Panc1 (cell line): Measurements from ENCODE around the gene SEC63. TPM values are rescaled to one million over a fixed set of nuclear protein-coding genes. Genes with fewer than 3 reads are reported as not detected.

ENCODE experiments used
- ATAC-seq: fragments of 200-7000 bp; cut with Tn5 transposase; 2 replicates; pipeline ENCODE4 v1.9.1; 2020; ENCODE audit warnings: mild to moderate bottlenecking, moderate library complexity
- BruUV-seq: library from RNA; stranded (reverse); fragments of 400-500 nt; replicated peaks from 2 replicates; lab custom pipeline; 2021; lab: Mats Ljungman, UMichigan
- CTCF ChIA-PET: fragments of 300-600 bp; sonication (Branson Sonifier 250); formaldehyde crosslinking; loops from one replicate; lab custom pipeline; 2022; ENCODE audit warnings: antibody characterized with exemption; lab: Charles Lee
- POLR2A ChIA-PET: fragments of 300-600 bp; sonication (Branson Sonifier 250); formaldehyde crosslinking; loops from one replicate; lab custom pipeline; 2022; ENCODE audit warnings: antibody characterized with exemption; lab: Charles Lee
- DNase-seq: peaks from one replicate; pipeline ENCODE4 v3.0.0-alpha.2; 2010; ENCODE audit warnings: low read depth, low spot score
- H3K27ac ChIP-seq: 2 replicates; pipeline ENCODE4 v1.5.1; 2011; ENCODE audit warnings: mild to moderate bottlenecking, low read length, inconsistent platforms
- H3K27me3 ChIP-seq: fragments of 200-500 bp; sonication (Bioruptor generic); 2 replicates; pipeline ENCODE4 v1.6.0; 2014; ENCODE audit warnings: low read length, inconsistent platforms; ENCODE audit not compliant: control insufficient read depth, insufficient read depth
- H3K36me3 ChIP-seq: fragments of 200-500 bp; sonication (Bioruptor generic); 2 replicates; pipeline ENCODE4 v1.5.1; 2014; ENCODE audit warnings: inconsistent platforms, mild to moderate bottlenecking, low read length, moderate library complexity; ENCODE audit not compliant: control insufficient read depth, insufficient read depth
- H3K4me1 ChIP-seq: 2 replicates; pipeline ENCODE4 v1.5.1; 2011; ENCODE audit warnings: inconsistent platforms, mild to moderate bottlenecking, low read length, moderate library complexity; ENCODE audit not compliant: control insufficient read depth, insufficient read depth
- H3K4me3 ChIP-seq, 2 experiments: 2 replicates each; pipeline ENCODE4 v1.5.1; 2011 to 2012; ENCODE audit warnings: low read depth in 2 of 2, low read length in 2 of 2, mild to moderate bottlenecking in 2 of 2, inconsistent platforms in 1 of 2, moderate library complexity in 1 of 2
- H3K9me3 ChIP-seq: fragments of 200-500 bp; sonication (Bioruptor generic); 2 replicates; pipeline ENCODE4 v1.5.1; 2014; ENCODE audit warnings: low read depth, mild to moderate bottlenecking, inconsistent platforms, low read length, moderate library complexity; ENCODE audit not compliant: control insufficient read depth, insufficient read depth
- CTCF ChIP-seq: fragments of 450-650 bp; IDR thresholded peaks from 2 replicates; pipeline ENCODE4 v1.5.1; 2017; ENCODE audit warnings: mild to moderate bottlenecking
- POLR2AphosphoS5 ChIP-seq: IDR thresholded peaks from 2 replicates; pipeline ENCODE4 v1.6.1; 2012; ENCODE audit warnings: mild to moderate bottlenecking, low read depth, low read length, moderate library complexity
- REST ChIP-seq, 2 experiments: IDR thresholded peaks; 2 replicates each; pipeline ENCODE4 v1.6.1; 2011 to 2012; ENCODE audit warnings: low read depth in 2 of 2, control low read depth in 1 of 2, low read length in 1 of 2, mild to moderate bottlenecking in 1 of 2, moderate library complexity in 1 of 2; ENCODE audit not compliant: insufficient read depth in 1 of 2
- SIN3A ChIP-seq: IDR thresholded peaks from 2 replicates; pipeline ENCODE4 v1.6.1; 2012; ENCODE audit warnings: low read depth, mild to moderate bottlenecking, low read length, moderate library complexity, borderline replicate concordance; ENCODE audit not compliant: insufficient read depth
- TCF7L2 ChIP-seq: IDR thresholded peaks from 2 replicates; pipeline ENCODE4 v1.6.1; 2011; ENCODE audit warnings: mild to moderate bottlenecking, low read depth, low read length, inconsistent platforms
- in situ Hi-C: cut with HindIII; loops from 2 replicates; pipeline ENCODE4 v1.10.0; 2016; ENCODE audit warnings: low sequenced_read_pairs, low pct_unique_long_range_greater_than_20kb
- intact Hi-C: fragments of 100-400 bp; cut with micrococcal nuclease; formaldehyde crosslinking; loops from one replicate; pipeline ENCODE4 v1.10.0; 2022; ENCODE audit not compliant: unreplicated experiment
- total RNA-seq: library from RNA; stranded (reverse); gene quantifications from one replicate; pipeline ENCODE4 v1.2.1, GENCODE V29; 2021; ENCODE audit not compliant: unreplicated experiment

Gene SEC63
- total RNA-seq, 1 experiment from 2014 or later = 172 TPM

GRCh38 chr6:107970255-107970654 lies 12.2 kb upstream of the SEC63 start:
- ChIA-PET POLR2A (no interaction called here), CTCF (interaction anchor here (0.6 kb wide), 1 partner anchor 850 kb away, joined by 4 read pairs; no protein-coding TSS in a partner anchor)
- intact Hi-C loops = no loop called here
- H3K4me3 ChIP-seq = no peak overlapping the region
- ATAC-seq (no peak), DNase-seq (no peak)
- peaks cover under 1% of the 10 kb centered on the region; the same call in 1 of the 2 replicates for H3K4me1 ChIP-seq
- no TSS peak for BruUV-seq
- H3K36me3 ChIP-seq = no peaks in the 10 kb centered on the region
- H3K27me3 ChIP-seq = no peaks in the 10 kb centered on the region
- H3K9me3 ChIP-seq = no peaks in the 10 kb centered on the region
- in situ Hi-C loops = no loop called here
- no peak for TF ChIP-seq TCF7L2
- TF ChIP-seq REST (IDR thresholded peaks at IDR 0.05; ENCODE audit: insufficient read depth in 1 of 2, low read depth in 2 of 2, low read length in 1 of 2) = no peak
- H3K27ac ChIP-seq = no peak overlapping the region

- ChIA-PET CTCF (no interaction called here), POLR2A (no interaction called here)
- ATAC-seq (no peak), DNase-seq (no peak)
- H3K36me3 ChIP-seq = no peaks in the 10 kb centered on the region
- intact Hi-C loops = no loop called here
- no peak overlapping the region for H3K4me3 ChIP-seq
- no TSS peak for BruUV-seq
- TF ChIP-seq TCF7L2 = no peak
- no peak for TF ChIP-seq POLR2AphosphoS5
- no peak for TF ChIP-seq REST (IDR thresholded peaks at IDR 0.05; ENCODE audit: insufficient read depth in 1 of 2, low read depth in 2 of 2, low read length in 1 of 2)
- no peak for TF ChIP-seq SIN3A
- H3K27ac ChIP-seq = no peak overlapping the region
- H3K4me1 ChIP-seq = peaks cover 9% of the 10 kb centered on the region
- H3K27me3 ChIP-seq = no peaks in the 10 kb centered on the region
- in situ Hi-C loops = no loop called here
- no peaks in the 10 kb centered on the region for H3K9me3 ChIP-seq
Measured at GRCh38 chr6:107968081-107968480, 10.1 kb upstream of the SEC63 start.

GRCh38 chr6:107965746-107966145 lies 7.7 kb upstream of the SEC63 start:
- ChIA-PET CTCF (interaction anchor here (0.6 kb wide), 1 partner anchor 527 kb away, joined by 3 read pairs; no protein-coding TSS in a partner anchor), POLR2A (no interaction called here)
- H3K4me1 ChIP-seq = peaks cover 9% of the 10 kb centered on the region
- H3K27me3 ChIP-seq = no peaks in the 10 kb centered on the region
- TF ChIP-seq POLR2AphosphoS5 = no peak
- no peak for TF ChIP-seq CTCF
- TF ChIP-seq TCF7L2 = no peak
- TF ChIP-seq SIN3A = no peak
- TF ChIP-seq REST (IDR thresholded peaks at IDR 0.05; ENCODE audit: insufficient read depth in 1 of 2, low read depth in 2 of 2, low read length in 1 of 2) = no peak
- BruUV-seq = no TSS peak
- H3K36me3 ChIP-seq = no peaks in the 10 kb centered on the region
- no peak for ATAC-seq
- in situ Hi-C loops = no loop called here
- intact Hi-C loops = no loop called here
- no peaks in the 10 kb centered on the region for H3K9me3 ChIP-seq
- no peak for DNase-seq
- no peak overlapping the region for H3K4me3 ChIP-seq
- no peak overlapping the region for H3K27ac ChIP-seq
